HepG2 (cell line): ENCODE data around the gene CHML. TPM values are rescaled to one million over a fixed set of nuclear protein-coding genes. Genes with fewer than 3 reads are reported as not detected.

Experiments
- ASH2L ChIP-seq: fragments of 300-600, 200-600 bp; sonication (generic); IDR thresholded peaks from 2 replicates; pipeline ENCODE4 v1.7.0; 2017; ENCODE audit warnings: low read depth, mild to moderate bottlenecking, moderate library complexity, mixed read lengths, low read length; ENCODE audit not compliant: insufficient read length
- CBX1 ChIP-seq: IDR thresholded peaks from one replicate; pipeline ENCODE4 v1.6.1; 2016; ENCODE audit warnings: antibody characterized with exemption, low read depth
- E2F1 ChIP-seq: sonication (generic); formaldehyde crosslinking; IDR thresholded peaks from 2 replicates; pipeline ENCODE4 v1.5.0; 2020; ENCODE audit warnings: missing genetic modification reagents
- EP300 ChIP-seq, 3 experiments: sonication (generic) in 1 of 3; formaldehyde crosslinking in 1 of 3; IDR thresholded peaks; 2 replicates each; pipeline versions ENCODE4 v1.5.1 to v1.6.1; 2011 to 2020; ENCODE audit warnings: low read depth in 2 of 3, low read length in 2 of 3, borderline replicate concordance in 1 of 3, improper control_type of control experiment in 1 of 3, mild to moderate bottlenecking in 1 of 3, missing genetic modification reagents in 1 of 3, moderate library complexity in 1 of 3
- ETV5 ChIP-seq: IDR thresholded peaks from 2 replicates; pipeline ENCODE4 v1.6.1; 2018; ENCODE audit warnings: missing biosample characterization, missing genetic modification reagents, inconsistent platforms, borderline replicate concordance
- JUNB ChIP-seq: sonication (generic); formaldehyde crosslinking; IDR thresholded peaks from 2 replicates; pipeline ENCODE4 v1.8.0; 2022; ENCODE audit warnings: missing genetic modification reagents, mild to moderate bottlenecking, borderline replicate concordance
- KAT7 ChIP-seq: IDR thresholded peaks from 2 replicates; pipeline ENCODE4 v1.6.1; 2018; ENCODE audit warnings: borderline replicate concordance, missing compliant biosample characterization
- KDM5A ChIP-seq: fragments of 200-600 bp; sonication (generic); IDR thresholded peaks from 2 replicates; pipeline ENCODE4 v1.7.0; 2018; ENCODE audit warnings: antibody characterized with exemption, mild to moderate bottlenecking, low read length, borderline replicate concordance
- KDM5B ChIP-seq: sonication (generic); formaldehyde crosslinking; IDR thresholded peaks from 2 replicates; pipeline ENCODE4 v1.4.0; 2020; ENCODE audit warnings: missing genetic modification reagents, mild to moderate bottlenecking, borderline replicate concordance
- POGK ChIP-seq: sonication (generic); formaldehyde crosslinking; conservative IDR thresholded peaks from 2 replicates; pipeline ENCODE4 v1.8.0; 2022; ENCODE audit warnings: mild to moderate bottlenecking, moderate library complexity, missing genetic modification reagents
- RXRB ChIP-seq: IDR thresholded peaks from 2 replicates; pipeline ENCODE4 v1.6.1; 2016; ENCODE audit warnings: borderline replicate concordance, missing genetic modification reagents, missing compliant biosample characterization
- SCMH1 ChIP-seq: sonication (generic); formaldehyde crosslinking; IDR thresholded peaks from 2 replicates; pipeline ENCODE4 v1.9.0; 2021; ENCODE audit warnings: missing genetic modification reagents, mild to moderate bottlenecking, borderline replicate concordance
- SMARCC2 ChIP-seq: fragments of 450-650 bp; IDR thresholded peaks from 2 replicates; pipeline ENCODE4 v1.6.1; 2017; ENCODE audit warnings: antibody characterized with exemption, mild to moderate bottlenecking
- SP1 ChIP-seq, 2 experiments: fragments of 450-650 bp in 1 of 2; sonication (generic) in 1 of 2; formaldehyde crosslinking in 1 of 2; IDR thresholded peaks; 2 replicates each; pipeline versions ENCODE4 v1.4.0 to v1.6.1; 2016 to 2020; ENCODE audit warnings: missing genetic modification reagents in 1 of 2
- TARDBP ChIP-seq: sonication (generic); formaldehyde crosslinking; IDR thresholded peaks from 2 replicates; pipeline ENCODE4 v1.8.0; 2022; ENCODE audit warnings: mild to moderate bottlenecking, missing genetic modification reagents
- TBL1XR1 ChIP-seq: fragments of 150-350 bp; IDR thresholded peaks from 2 replicates; pipeline ENCODE4 v1.6.1; 2014; ENCODE audit warnings: borderline replicate concordance, low read length; ENCODE audit not compliant: partially characterized antibody
- ZFP41 ChIP-seq: sonication (generic); formaldehyde crosslinking; IDR thresholded peaks from 2 replicates; pipeline ENCODE4 v1.4.0; 2020; ENCODE audit warnings: mild to moderate bottlenecking, missing genetic modification reagents, borderline replicate concordance
- ZFP90 ChIP-seq: sonication (generic); formaldehyde crosslinking; IDR thresholded peaks from 2 replicates; pipeline ENCODE4 v1.8.0; 2022; ENCODE audit warnings: missing genetic modification reagents, mild to moderate bottlenecking, inconsistent platforms, borderline replicate concordance
- ZNF232 ChIP-seq: sonication (generic); formaldehyde crosslinking; IDR thresholded peaks from 2 replicates; pipeline ENCODE4 v1.4.0; 2020; ENCODE audit warnings: missing genetic modification reagents, borderline replicate concordance
- ZNF382 ChIP-seq: sonication (generic); formaldehyde crosslinking; IDR thresholded peaks from 2 replicates; pipeline ENCODE4 v1.5.0; 2020; ENCODE audit warnings: missing genetic modification reagents, mild to moderate bottlenecking, borderline replicate concordance
- ZNF615 ChIP-seq: sonication (generic); formaldehyde crosslinking; IDR thresholded peaks from 2 replicates; pipeline ENCODE4 v1.5.0; 2020; ENCODE audit warnings: mild to moderate bottlenecking, missing genetic modification reagents, borderline replicate concordance
- ZNF709 ChIP-seq: sonication (generic); formaldehyde crosslinking; IDR thresholded peaks from 2 replicates; pipeline ENCODE4 v1.5.0; 2020; ENCODE audit warnings: mild to moderate bottlenecking, missing genetic modification reagents
- ZNF770 ChIP-seq: sonication (generic); formaldehyde crosslinking; IDR thresholded peaks from 2 replicates; pipeline ENCODE4 v1.5.0; 2020; ENCODE audit warnings: mild to moderate bottlenecking, missing genetic modification reagents
- ZSCAN12 ChIP-seq: sonication (generic); formaldehyde crosslinking; IDR thresholded peaks from 2 replicates; pipeline ENCODE4 v1.9.0; 2021; ENCODE audit warnings: mild to moderate bottlenecking, missing genetic modification reagents
- polyA plus RNA-seq, 8 experiments: library from polyadenylated mRNA; depleted of rRNA in 3 of 8; stranded (reverse) in 7 of 8; unstranded in 1 of 8; fragments of >200 nt; fragmentation: Illumina TruSeq in 4 of 8; extraction: Trizol in 4 of 8; gene quantifications; 2 replicates each; pipeline versions ENCODE4 v1.2.1 to v1.2.3, GENCODE V29; 2011 to 2016; ENCODE audit warnings: low read depth in 4 of 8, missing spikeins in 1 of 8, mixed read lengths in 1 of 8; ENCODE audit not compliant: insufficient read depth in 1 of 8
- total RNA-seq, 5 experiments: library from RNA; depleted of rRNA; stranded (reverse); fragments of >200 nt; fragmentation: Illumina TruSeq; extraction: Trizol; gene quantifications; 2 replicates each; pipeline ENCODE4 v1.2.3, GENCODE V29; 2016; ENCODE audit warnings: low read depth in 1 of 5

CHML gene
- total and polyA plus RNA-seq, 2 of the 13 experiments (the other 11 are each of a cell fraction or from before 2014, with no cell fraction given) = 5.2 to 16.7 TPM

GRCh38 chr1:241640149-241640866, at the start of gene CHML, which contains the start of gene OPN3 (continued):
- TF ChIP-seq JUNB (CRISPR knock-in tag) (peak; percentile 22; the same call in 1 of the 2 replicates), TARDBP (peak; percentile 31; the same call in 1 of the 2 replicates), KDM5A (no peak), ZNF615 (CRISPR knock-in tag) (no peak), ETV5 (CRISPR knock-in tag) (peak; percentile 64), POGK (CRISPR knock-in tag) (peak; percentile 54; the same call in 1 of the 2 replicates), RXRB (no peak), TBL1XR1 (no peak), SP1 (IDR thresholded peaks at IDR 0.05) (no peak), SP1 (CRISPR knock-in tag; IDR thresholded peaks at IDR 0.05) (peak; percentile 81), SCMH1 (no peak), SMARCC2 (no peak), KAT7 (CRISPR knock-in tag) (no peak), KDM5B (CRISPR knock-in tag) (no peak), E2F1 (CRISPR knock-in tag) (0 out of 2 replicates have a peak, but pooled peaks have one; percentile 28), ZNF709 (CRISPR knock-in tag) (no peak), ZFP90 (CRISPR knock-in tag) (peak; percentile 68; the same call in 1 of the 2 replicates), ZNF770 (no peak), EP300 (IDR thresholded peaks at IDR 0.05; ENCODE audit: low read depth in 2 of 2, low read length in 2 of 2) (peak in 1 of 2 experiments; percentile 18; a peak in 1 of 4 replicates), EP300 (CRISPR knock-in tag; IDR thresholded peaks at IDR 0.05; ENCODE audit: borderline replicate concordance) (no peak), ASH2L (peak; percentile 38), ZNF232 (peak; percentile 85; the same call in 1 of the 2 replicates), ZNF382 (CRISPR knock-in tag) (no peak), CBX1 (no peak), ZSCAN12 (CRISPR knock-in tag) (no peak), ZFP41 (no peak)
